VCaP (cell line): ENCODE results near the gene WWOX.

Source experiments
- H3K27ac ChIP-seq: fragments of 450-650 bp; 2 replicates; pipeline ENCODE4 v1.5.1; 2017
- TF ChIP-seq, protein P1 (sequence below): fragments of 450-650 bp; conservative IDR thresholded peaks from 2 replicates; pipeline ENCODE4 v1.5.1; 2017; ENCODE audit warnings: mild to moderate bottlenecking, moderate library complexity

WWOX gene

DNA sequence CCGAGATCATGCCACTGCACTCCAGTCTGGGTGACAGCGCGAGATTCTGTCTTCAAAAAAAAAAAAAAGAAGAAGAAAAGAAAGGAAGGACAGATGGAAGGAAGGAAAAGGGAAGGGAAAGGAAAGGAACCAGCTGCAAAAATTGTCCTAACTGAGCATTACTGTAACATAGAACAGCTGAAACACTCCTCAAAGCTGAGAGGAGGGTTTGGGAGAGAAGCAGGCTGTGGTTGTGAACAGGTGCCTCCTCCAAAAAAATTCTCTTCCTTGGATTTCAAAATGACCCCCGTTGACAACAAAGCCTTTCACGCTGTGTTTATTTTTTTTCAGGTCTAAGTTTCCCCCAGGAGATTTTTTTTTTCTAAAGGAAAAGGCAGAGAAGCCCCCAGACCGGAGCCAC lies 541.4 kb downstream of the WWOX start:
- TF ChIP-seq, protein P1, sequence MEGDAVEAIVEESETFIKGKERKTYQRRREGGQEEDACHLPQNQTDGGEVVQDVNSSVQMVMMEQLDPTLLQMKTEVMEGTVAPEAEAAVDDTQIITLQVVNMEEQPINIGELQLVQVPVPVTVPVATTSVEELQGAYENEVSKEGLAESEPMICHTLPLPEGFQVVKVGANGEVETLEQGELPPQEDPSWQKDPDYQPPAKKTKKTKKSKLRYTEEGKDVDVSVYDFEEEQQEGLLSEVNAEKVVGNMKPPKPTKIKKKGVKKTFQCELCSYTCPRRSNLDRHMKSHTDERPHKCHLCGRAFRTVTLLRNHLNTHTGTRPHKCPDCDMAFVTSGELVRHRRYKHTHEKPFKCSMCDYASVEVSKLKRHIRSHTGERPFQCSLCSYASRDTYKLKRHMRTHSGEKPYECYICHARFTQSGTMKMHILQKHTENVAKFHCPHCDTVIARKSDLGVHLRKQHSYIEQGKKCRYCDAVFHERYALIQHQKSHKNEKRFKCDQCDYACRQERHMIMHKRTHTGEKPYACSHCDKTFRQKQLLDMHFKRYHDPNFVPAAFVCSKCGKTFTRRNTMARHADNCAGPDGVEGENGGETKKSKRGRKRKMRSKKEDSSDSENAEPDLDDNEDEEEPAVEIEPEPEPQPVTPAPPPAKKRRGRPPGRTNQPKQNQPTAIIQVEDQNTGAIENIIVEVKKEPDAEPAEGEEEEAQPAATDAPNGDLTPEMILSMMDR: no peak
- H3K27ac ChIP-seq: no peak overlapping the region

DNA sequence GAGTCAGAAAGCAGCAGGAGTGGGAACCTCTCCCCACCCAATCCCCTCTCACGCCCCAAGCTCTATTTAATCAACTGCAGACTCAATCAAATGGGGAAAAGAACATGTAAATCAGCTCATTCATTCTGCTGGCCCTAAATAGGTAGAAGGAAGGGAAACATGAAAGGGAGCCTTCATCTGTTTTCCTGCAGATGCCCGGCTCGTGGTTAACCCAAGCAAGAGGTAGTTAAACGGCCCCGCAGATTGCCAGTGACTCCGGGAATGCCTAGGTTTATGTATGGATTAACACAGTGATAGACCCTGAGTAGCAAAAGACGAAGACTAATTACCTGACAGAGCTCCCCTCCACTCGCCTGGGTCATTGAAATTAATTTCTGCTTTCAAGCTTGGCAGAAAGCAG lies 542.0 kb downstream of the WWOX start:
- TF ChIP-seq, protein P1: no peak
- no peak overlapping the region for H3K27ac ChIP-seq

DNA sequence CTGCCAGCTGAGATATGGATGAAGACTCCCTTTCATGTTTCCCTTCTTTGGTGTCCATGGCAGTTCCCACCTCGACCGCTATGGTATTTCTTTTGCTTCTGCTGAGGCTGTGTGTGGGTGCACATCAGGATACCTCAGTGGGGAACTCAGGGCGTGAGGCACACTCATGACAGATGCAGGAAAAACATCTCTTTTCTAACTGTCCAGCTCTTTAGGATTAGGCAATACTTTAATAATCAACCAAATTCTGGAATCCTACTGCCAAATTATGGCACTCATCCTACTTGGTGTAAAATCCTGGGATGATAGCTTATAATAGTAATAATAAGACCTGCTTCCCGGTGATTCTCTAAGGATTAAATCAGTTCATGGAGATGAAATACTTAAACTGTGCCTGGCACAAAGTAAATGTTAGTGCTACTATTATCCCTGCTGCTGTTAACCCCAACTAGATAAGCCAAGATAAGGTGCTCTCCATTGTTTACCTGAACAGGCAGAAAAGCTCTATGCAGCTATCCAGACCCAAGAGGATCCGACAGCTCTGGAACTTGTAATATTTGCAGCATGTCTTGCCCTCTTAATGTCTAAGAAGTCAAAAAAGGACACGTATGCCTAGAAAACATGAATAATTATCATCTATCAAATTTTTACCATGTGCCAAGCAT lies 543.3 kb downstream of the WWOX start:
- no peak overlapping the region for H3K27ac ChIP-seq
- TF ChIP-seq, protein P1: no peak

DNA sequence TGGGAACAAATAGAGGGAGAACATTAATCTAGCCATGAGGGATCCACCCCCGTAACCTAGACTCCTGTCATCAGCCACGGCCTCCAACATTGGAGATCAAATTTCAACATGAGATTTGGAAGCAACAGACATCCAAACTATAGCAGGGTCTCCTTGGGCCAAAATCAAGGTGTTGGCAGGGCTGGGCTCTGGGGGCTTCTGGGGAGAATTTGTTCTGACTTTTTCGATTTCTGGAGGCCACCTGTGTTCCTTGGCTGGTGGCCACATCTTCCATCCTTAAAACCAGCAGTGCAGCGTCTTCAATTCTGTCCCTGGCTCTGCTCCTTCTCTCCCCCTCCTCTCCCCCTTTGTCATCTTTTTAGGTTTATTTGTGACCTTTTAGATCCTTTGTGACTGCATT lies 546.2 kb downstream of the WWOX start:
- TF ChIP-seq, protein P1: no peak
- H3K27ac ChIP-seq: no peak overlapping the region

DNA sequence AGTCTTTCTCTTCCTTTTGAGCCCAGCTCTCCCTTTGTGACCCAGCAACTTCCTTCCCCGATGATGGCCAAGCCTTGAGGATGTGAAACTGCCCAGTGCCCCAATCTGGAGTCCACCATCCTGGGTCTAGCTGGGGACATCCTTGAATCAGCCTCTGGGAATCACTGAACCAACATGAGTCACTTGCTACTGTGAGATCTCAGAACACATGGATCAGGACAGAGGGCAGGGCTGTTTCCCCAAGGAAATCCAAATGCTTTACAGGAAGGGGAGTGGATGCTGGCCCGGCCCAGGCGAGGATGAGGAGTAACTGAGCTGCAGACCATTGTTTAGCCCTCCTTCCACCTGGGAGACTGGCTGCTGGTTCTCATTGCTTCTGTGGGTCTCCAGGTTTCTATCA lies 547.6 kb downstream of the WWOX start:
- no peak overlapping the region for H3K27ac ChIP-seq
- TF ChIP-seq, protein P1: no peak

DNA sequence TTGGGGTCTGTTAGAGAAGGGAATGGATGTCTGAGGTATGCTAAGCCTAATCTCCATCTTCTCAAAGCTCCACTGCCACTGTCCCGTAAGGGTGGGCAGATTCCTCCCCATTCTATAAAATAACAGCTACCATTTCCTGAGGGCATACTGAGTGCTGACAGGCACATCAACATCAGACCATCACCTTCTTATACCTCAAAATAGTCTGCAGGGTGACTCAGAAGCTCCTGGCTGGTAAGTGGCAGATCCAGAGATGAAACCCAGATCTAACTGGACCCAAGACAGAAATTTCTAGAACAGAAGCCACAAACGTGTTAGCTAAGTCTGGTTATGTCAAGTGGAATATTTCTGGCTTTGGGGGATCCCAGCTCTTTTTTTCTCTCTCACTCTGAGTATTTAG lies 548.0 kb downstream of the WWOX start:
- TF ChIP-seq, protein P1: no peak
- no peak overlapping the region for H3K27ac ChIP-seq

DNA sequence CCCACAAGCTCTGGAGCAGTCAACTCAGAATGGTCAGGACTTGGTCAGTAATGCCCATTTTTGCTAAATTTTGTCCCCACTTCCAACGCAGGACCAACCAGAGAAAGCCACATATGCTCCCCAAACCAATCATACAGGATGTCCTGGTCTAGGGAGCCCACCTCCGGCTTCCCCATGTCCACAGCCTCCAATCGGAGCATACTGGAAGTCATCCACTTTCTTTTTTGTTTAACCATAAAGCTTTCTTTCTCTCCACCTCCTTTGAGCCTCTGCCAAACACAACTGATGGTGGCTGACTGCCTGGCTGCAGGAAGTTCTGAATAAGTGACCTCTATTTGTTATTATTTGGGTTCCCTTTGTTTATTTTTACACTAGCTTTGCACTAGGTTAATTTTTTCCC lies 549.1 kb downstream of the WWOX start:
- H3K27ac ChIP-seq: no peak overlapping the region
- TF ChIP-seq, protein P1: no peak
